ENCODE data around the gene CYTIP.
A peak's percentile ranks its signal among the peaks of the same experiment; 100 is the strongest.

The CYTIP gene

DNA sequence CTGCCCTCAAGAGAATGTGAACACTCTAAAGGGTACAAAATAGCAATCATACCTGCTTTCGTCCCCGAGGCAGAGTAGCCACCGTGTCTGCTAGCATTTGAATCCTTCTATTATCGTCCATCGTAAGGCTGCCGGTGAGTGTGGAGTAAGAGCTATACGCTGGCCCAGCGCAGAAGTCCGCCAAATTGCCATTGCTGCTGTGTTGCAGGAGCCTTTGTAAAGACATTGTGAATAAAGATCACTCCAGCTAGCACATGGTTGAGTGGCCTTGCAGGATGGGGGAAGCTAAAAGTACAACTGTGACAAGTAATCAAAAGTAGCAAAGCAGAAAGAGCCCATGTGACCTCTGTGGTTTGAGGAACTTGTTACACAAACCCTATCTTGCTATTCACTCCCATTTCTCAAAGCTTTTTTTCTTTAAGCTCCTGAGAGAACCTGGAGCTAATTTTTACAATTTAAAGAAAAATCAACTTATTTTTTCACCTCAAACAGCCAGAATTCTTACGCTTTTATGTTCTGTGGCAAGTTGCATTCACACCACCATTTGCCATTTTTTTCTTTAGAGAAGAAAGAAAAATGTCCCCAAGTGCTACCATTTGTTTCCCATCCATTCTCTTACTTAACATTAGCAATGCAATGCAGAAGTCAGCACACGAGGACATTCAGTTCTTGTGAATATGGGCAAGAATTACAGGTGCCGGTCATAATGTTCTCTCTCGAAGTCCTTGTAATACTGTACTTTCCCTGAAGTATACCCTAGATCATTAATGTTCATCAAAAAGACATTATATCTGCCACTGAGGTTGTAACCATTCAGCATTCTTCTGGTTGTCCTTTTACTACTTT lies at the start of gene CYTIP:
CYTIP (minus strand) TSS at position 295 of the 846 bp plus-strand sequence; CDS start at position 226, 69 bp downstream.
- no peak for DNase-seq (ENCODE audit: low read depth in 3 of 3)

DNA sequence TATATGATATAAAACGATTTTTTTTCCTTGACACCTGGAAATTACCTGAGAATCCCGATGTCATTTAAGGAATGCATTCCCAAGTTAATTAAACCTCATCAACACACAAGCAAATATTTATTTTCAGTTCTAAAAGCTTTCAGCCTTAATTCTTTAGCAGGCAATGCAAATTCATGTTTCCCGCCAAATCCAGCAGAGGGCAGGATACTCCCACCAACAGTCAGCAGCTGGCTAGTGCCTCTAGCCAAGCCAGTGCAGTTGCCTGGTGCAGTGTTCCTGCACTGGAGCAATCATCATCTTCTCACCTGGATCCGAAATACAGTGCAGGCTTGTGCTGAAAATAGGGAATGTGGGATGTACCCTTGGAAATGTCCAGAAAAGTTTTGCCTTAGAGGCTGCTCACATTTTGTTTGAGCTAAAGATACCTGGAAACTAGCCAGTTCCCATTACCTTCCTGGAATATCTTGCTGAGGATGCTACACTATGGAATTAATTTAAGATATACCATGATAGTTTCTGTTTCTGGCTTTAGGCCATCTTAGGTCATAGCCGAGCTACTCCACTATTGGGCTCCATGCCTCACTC lies 48.4 kb upstream of the CYTIP start:
- DNase-seq (ENCODE audit: low read depth in 3 of 3) = peak; percentile 41 to 62 (median 55)

DNA sequence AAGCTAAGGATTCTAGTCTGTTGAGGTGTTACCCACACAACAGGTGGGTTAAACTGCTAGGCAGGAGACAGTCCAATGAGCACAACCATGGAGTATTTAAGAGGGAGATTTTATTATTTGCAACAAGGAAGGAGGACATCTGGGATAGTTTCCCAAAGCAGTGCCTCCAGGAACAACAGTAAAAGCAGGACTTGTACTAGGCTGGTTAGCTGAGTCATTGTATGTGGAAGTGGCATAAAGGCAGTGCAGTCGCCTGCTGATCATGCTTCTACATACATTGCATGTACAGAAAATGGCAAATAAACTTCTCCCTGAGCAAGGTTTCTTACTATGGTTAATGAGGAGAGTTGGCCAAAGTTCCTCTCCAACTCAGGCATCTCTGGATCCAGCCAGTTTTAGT lies 46.1 kb upstream of the CYTIP start:
- no peak for DNase-seq (ENCODE audit: low read depth in 3 of 3)

DNA sequence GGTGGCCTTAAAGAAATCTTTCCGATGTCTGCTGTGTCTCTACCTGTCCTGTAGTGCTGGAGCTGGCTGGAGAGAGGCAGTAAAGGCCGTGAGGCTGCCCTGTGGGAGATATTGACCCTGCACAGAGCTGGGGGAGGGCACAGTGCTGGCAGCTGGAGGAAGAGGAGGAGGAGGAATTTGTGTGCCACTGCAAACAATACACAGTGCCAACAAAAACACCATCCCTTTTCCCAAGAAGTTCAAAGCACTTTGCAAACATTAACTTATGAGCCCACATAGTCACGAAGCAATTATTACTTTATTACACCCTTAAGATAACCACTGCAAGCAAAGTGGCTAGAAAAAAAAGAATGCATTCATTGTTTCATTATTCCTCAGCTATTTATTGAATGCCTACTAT lies 45.0 kb upstream of the CYTIP start:
- no peak for DNase-seq (ENCODE audit: low read depth in 3 of 3)

DNA sequence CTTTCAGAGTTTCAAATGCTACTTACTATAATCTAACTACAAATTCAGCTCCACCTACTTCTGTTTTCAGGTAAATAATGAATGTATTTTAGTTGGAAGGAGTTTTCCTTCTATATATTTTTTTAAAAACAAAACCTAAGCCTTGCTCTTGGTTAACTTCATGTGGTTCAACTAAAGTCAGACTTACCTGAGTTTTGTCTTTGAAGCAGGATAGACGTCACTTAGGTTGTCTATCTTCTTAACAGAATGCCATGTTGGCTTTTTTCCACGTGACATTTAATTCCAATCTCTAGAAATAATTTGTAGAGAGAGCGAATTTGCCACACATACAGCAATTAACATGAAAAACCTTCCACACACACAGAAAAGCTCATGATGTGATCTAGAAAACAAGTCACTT lies 43.9 kb upstream of the CYTIP start:
- no peak for DNase-seq (ENCODE audit: low read depth in 3 of 3)

DNA sequence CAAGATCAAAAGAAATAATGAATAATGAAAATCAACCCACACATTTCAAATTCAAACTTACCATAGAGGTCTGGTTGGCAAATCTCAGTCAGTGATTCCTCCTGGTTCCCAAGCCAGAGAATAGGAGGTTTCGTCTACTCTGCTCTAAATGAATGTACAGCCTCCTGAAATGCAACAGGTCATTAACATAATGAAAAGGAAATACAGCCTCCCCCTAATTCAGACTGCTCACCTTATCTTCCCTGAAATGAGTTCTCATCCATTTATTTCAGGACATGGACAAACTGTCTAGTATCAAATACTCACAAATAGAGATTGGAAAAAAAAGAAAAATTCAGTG lies 43.4 kb upstream of the CYTIP start:
- no peak for DNase-seq (ENCODE audit: low read depth in 3 of 3)

DNA sequence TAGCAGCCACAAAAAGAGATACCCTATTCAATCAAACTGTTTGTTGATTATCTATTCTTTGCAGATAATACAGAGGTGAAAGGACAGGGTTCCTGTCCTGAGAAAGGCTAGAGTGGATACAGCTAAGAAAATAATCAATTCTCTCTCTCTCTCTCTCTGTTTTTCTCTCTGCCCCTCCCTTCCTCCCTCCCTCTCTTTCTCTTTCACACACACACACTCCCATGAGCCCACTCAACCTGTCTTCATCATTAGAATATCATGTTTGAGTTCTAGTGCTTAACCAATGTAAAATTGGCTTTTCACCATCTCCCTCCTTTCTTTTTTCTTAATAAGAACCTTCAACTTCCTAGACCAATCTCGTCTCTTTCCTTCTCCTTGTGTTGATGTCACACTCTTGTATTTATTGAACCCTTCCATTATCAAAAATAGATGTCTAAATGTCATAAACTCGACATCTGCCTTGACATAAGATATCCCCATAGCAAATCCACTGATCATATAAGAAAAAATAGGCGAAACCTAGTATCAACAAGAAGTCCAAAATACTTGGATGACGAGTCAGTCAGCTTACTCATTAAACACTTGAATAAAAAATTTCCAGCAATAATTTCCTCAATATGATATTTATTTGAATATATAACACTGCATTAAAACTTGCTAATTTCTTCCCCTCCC lies 42.8 kb upstream of the CYTIP start:
- DNase-seq (ENCODE audit: low read depth in 3 of 3) = no peak

DNA sequence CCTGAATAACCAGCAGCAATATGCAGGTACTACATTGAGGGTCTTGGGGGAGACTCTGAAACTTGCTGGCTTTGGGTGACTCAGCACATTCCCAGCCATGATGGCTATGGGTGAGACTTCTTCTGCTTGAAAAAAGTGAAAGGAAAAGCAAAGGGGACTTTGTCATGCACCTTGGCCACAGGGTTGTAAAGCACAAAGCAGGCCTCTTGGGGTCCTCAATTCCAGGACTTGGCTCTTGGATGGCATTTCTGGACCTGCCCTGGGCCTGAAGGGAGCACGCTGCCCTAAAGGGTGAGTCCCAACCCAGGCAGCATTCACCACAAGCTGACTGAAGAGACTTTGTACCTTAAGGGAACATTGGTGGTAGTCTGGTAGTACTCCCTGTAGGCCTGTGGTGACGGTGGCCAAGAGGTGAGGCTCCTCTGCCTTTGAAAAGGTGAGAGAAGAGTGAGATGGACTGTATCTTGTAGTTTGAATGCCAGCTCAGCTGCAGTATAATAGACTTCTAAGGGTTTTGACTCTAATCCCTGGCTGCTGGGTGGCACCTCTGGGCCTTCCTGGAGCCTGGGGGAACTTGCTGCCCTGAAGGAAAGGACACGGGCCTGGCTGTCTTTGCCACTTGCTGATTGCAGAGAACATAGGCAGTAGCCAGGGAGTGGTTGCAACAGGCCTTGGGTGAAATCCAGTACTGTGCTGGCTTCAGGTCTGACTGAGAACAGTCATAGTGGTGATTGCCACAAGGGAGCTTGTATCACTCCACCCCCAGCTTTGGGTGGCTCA lies 36.5 kb upstream of the CYTIP start:
- DNase-seq (ENCODE audit: low read depth in 3 of 3) = peak in 1 of 3 donors; percentile 53

DNA sequence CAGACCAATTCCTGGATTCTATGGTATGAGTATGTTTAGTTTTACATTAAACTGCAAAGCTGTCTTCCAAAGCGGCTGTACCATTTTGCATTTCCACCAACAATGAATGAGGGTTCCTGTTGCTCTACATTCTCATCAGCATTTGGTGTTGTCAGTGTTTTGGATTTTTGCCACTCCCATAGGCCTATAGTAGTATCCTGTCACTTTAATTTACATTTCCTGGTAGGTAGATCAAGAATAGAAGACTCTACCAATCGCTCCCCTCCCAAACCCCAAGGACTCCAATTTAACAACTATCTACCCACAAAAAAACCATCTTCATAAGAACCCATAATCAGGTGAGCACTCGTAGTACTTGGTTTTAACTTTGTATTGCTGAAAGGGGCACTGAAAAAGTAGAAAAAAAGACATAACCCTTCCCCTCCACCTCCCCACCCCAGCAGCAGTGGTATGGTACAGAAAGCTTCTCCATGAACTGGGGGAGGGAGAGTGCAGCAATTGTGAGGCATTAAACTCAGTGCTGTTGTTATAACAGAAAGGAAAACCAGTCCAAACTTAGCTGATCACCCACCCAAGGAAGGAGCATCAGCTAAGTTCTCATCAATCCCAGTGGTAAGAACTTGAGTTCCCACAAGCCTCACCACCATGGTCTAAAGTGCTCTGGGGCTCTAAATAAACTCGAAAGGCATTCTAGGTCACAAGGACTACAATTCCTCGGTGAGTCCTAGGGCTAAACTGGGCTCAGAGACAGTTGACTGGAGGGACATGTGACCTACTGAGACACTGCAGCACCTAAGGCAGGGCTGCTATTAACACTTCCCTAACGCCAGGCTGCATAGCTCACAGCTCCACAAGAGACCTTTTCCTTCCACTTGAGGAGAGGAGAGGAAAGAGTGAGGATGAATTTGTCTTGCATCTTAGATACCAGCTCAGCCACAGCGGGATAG lies 35.5 kb upstream of the CYTIP start:
- DNase-seq (ENCODE audit: low read depth in 3 of 3) = no peak

DNA sequence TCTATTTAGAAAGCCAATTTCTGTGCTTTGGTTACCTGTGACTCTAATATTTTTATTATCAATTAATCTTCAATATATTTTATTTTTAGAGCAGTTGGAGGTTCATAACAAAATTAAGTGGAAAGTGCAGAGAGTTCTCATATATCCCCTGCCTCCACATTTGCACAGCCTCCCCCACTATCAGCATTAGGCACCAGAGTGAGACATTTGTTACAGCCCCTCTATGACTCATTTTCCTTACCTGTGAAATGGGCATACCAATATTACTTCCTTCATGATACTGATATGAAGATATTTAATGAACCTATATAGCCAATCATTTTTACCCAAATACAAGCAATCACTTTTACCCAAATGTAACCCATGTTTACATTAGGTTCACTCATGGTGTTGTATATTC lies 34.0 kb upstream of the CYTIP start:
- no peak for DNase-seq (ENCODE audit: low read depth in 3 of 3)

DNA sequence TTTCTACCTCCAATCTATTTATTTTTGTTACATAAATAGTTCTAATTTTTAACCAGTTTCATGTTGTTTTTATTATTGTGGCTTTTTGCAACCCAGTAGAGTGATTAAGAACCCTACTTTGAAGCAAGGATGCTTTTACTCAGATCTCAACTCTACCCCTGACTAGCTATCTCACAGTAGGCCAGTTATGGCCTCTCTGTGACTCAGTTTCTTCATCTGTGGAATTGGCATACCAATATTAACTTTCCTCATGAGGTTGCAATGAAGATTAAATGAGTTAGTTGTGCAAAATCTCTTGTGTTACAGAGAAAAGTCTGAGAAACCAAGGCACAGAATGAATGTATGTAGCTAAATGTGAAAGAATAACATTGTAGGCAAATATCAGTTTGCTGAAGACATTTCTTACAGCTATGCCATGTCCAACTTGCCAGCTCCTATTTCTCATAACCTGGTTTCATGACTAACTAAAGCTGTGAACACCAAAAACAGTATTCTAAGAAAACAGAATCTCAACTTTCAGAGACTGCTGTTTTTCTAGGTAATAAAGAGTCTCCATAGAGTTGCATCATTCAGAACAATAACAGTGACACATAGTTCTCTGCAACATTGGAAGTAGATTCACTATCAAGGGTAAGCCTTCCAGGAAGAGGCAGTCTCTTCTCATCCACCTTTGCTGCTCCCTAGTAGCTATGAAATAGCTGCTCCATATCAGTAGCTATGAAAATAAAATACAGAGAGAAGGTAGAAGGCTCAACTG lies 33.2 kb upstream of the CYTIP start:
- DNase-seq (ENCODE audit: low read depth in 3 of 3) = no peak

DNA sequence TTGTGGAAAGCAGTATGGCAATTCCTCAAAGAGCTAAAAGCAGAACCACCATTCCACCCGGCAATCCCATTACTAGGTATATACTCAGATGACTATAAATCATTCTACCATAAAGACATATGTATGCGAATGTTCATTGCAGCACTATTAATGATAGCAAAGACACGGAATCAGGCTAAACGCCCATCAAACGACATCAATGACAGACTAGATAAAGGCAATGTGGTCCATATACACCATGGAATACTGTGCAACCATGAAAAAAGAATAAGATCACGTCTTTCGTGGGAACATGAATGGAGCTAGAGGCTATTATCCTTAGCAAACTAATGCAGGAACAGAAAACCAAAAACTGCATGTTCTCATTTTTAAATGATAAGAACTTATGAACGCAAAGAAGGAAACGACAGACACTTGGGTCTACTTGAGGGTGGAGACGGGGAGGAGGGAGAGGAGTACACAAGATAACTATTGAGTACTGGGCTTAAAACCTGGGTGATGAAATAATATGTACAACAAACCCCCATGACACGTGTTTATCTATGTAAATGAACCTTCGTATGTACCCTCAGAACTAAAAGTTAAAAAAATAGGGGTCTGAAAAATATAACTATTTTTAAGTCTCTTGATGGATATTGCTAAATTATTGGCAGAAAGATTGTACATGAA lies 32.0 kb upstream of the CYTIP start:
- DNase-seq (ENCODE audit: low read depth in 3 of 3) = no peak

DNA sequence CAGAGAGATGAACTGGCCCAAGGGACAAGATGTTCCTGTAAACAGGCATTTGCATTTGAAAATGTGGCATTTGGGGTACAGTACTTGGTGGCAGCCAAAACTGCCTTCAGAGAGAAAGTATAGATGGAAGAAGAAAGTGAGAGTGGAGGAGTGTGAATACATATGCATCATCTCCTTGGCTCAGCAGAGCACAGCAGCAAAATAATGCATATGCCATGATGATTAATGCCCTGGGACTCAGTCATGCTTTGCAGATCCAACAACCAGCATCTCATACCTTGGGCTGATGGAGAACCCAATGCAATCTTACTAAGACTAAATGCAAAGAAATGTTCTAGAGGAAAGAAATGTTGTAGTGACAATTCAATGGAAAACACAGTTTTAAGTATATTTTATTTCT lies 29.7 kb upstream of the CYTIP start:
- DNase-seq (ENCODE audit: low read depth in 3 of 3) = no peak

DNA sequence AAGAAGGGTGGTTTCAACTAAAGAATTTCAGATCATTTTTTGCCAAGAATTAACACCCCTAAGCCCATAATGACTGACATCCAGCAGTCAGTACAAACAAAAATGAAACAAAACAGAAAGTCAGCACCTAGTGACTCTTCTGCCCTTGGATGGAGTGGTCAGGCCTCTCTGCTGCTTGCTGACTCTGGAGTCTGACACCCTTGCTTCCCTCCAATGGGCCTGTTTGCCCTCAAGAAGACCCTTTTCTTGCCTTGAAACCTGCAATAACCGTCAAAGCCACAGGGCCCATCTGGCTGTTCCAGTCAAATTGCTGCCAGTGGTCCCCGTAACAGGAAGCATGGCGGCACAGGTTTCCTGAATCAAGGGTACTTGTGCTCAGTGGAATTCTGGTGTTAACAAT lies 27.2 kb upstream of the CYTIP start:
- no peak for DNase-seq (ENCODE audit: low read depth in 3 of 3)

DNA sequence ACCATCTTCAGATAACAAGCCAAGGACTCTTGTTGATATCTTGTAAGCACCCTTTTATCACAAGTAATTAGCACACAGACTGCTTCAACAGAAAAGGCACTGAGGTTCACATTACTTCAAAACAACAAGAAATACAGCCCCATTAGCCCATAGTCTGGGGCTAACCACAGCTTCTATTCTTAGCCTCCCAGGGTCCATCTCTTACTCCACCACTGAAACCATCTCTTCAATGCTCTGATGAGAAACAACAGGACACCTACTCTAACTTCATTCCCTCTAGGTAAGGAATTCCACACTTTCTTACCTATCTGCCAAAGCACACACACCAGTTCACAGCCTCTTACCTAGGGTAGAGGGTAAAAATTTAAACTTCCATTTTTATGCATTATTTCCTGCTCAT lies 26.4 kb upstream of the CYTIP start:
- DNase-seq (ENCODE audit: low read depth in 3 of 3) = no peak

DNA sequence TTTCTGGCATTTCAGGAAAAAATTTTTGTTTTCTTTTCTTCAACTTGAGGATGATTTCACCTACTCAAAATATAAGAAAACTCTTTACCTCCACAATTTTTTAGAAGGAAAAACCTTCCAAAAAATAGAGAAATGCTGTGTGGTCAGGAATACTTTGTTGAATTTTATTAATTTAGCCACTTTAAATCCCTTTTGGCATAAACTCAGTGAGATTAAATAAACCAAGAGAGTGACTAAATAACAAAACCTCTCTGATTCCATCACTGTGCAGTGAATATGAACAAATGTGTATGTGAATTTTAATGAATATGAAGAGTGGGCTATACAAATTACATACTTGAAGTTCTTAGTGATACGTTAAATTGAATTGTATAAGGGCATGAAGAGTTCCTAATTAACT lies 25.8 kb upstream of the CYTIP start:
- no peak for DNase-seq (ENCODE audit: low read depth in 3 of 3)

DNA sequence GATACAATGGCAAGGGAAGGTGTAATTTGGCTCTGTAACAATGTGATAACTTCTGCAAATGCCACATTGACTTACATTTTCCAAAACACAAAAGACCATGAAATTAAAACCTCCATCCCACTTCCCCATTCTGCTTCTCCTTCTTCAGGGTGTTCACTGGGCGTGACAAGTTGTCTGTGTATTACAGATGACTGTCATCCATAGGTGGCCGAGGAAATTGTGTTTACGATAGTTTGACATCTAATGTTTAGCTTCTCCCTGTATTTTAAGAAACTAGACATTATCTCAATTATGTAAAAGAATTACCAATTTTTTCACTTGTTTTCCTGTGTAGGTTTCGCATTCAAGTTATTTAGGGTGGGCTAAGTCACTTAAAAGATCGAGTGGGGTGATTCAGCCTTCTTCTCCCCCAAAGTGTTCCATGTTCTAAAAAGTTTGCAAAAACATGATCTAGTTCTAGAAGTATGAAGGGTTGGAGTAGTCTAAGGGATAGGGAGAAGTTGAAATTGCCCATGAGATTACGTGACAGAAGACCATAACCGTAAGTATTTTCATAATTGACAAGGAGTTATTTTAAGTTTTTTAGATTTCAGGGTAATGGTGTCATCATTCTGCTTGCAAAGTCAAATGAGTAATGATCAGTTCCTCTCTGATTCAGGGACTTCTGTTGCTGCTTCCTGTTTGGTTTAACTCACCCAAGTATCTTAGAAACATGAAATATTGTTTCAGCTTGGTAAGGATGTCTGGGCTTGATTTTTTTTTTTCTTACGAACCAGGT lies 25.2 kb upstream of the CYTIP start:
- DNase-seq (ENCODE audit: low read depth in 3 of 3) = no peak

DNA sequence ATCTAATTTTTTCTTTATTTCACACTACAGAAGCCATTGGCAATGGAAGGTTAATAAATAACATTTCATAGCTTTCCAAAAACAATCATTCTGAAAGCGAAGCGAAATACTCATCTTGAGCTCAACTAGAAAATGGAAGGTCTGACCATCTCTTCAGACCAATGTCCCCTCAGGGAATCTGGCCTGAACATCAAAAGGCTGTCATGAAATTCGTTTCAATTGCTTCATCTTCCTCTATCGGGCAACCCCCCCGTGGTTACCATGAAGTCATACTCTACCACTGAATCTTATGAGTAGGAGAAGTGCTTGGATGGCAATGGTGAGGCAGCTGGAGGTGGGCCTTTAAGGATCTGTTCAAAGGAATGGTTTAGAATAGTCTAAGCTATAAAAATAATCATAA lies 22.9 kb upstream of the CYTIP start:
- no peak for DNase-seq (ENCODE audit: low read depth in 3 of 3)

DNA sequence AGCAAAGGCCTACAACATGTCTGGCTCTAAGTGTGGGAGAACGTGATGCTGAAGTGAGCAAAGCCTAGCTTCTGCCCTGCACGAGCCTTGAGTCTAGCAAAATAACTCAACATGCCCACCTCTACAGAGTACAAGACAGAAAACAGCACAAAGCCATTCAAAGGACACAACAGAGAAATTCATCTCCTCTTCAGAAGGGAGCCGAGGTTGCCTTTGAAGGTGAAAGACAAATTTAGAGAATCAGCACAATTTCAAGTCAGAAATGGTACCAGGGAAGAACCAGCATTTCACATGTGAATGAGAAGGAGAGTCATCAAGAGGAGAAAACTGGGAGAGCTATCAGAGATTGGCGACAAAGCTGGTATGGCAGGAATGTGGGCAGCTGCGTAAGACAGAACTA lies 21.7 kb upstream of the CYTIP start:
- no peak for DNase-seq (ENCODE audit: low read depth in 3 of 3)

Measured in stimulated activated CD4-positive, alpha-beta T cell treated with anti-CD3 and anti-CD28 coated beads, TNF-alpha, amount 100 ng/mL, for 48 hours (primary cell).